GM23248 (cell line): ENCODE results near the gene SESTD1.

Source experiments
- EZH2 ChIP-seq: fragments of 200-600 bp; sonication (generic); IDR thresholded peaks from 2 replicates; pipeline ENCODE4 v1.6.1; 2018; ENCODE audit warnings: antibody characterized with exemption, mild to moderate bottlenecking; ENCODE audit not compliant: insufficient read depth, poor library complexity, severe bottlenecking
- EZH2phosphoT487 ChIP-seq: fragments of 200-600 bp; sonication (generic); IDR thresholded peaks from 2 replicates; pipeline ENCODE4 v1.6.1; 2018; ENCODE audit warnings: antibody characterized with exemption, moderate library complexity, mild to moderate bottlenecking, low read depth; ENCODE audit not compliant: insufficient read depth

GRCh38 chr2:179268277-179268925 lies 3.8 kb upstream of the SESTD1 start:
- TF ChIP-seq EZH2phosphoT487 (no peak), EZH2 (no peak)
